Endodermal cell (in vitro differentiated cells): Measurements from ENCODE around the gene KIF6. TPM values are rescaled to one million over a fixed set of nuclear protein-coding genes. Genes with fewer than 3 reads are reported as not detected.

Experiments used
- DNase-seq: peaks from one replicate; pipeline ENCODE4 v3.0.0-alpha.2; 2017
- H3K27ac ChIP-seq: 2 replicates; pipeline ENCODE4 v1.5.1; 2013; ENCODE audit warnings: mild to moderate bottlenecking, low read depth, low read length, moderate library complexity
- H3K27me3 ChIP-seq: 2 replicates; pipeline ENCODE4 v1.6.1; 2013; ENCODE audit warnings: mild to moderate bottlenecking, low read length, moderate library complexity; ENCODE audit not compliant: insufficient read depth, control insufficient read depth, poor library complexity, severe bottlenecking
- H3K36me3 ChIP-seq: 2 replicates; pipeline ENCODE4 v1.7.0; 2013; ENCODE audit warnings: mild to moderate bottlenecking, low read length, moderate library complexity; ENCODE audit not compliant: control insufficient read depth, insufficient read depth
- H3K4me1 ChIP-seq: one replicate; pipeline ENCODE4 v1.7.0; 2013; ENCODE audit warnings: low read length; ENCODE audit not compliant: control insufficient read depth, insufficient read depth
- H3K4me3 ChIP-seq: 2 replicates; pipeline ENCODE4 v1.5.1; 2013; ENCODE audit warnings: mild to moderate bottlenecking, low read length, moderate library complexity
- H3K9ac ChIP-seq: 2 replicates; pipeline ENCODE4 v1.6.1; 2013; ENCODE audit warnings: mild to moderate bottlenecking, low read length, moderate library complexity; ENCODE audit not compliant: poor library complexity, severe bottlenecking; ENCODE audit errors: extremely low read depth
- H3K9me3 ChIP-seq: 2 replicates; pipeline ENCODE4 v1.6.1; 2013; ENCODE audit warnings: mild to moderate bottlenecking, low read length, moderate library complexity; ENCODE audit not compliant: control insufficient read depth
- H3K27ac Mint-ChIP-seq: 2 replicates; pipeline ENCODE4 v1.8.0; 2020; ENCODE audit warnings: mixed read lengths
- H3K27me3 Mint-ChIP-seq: 2 replicates; pipeline ENCODE4 v1.8.0; 2021; ENCODE audit warnings: mild to moderate bottlenecking, mixed read lengths; ENCODE audit not compliant: insufficient read depth
- H3K36me3 Mint-ChIP-seq: 2 replicates; pipeline ENCODE4 v1.8.0; 2020; ENCODE audit warnings: low read depth, mixed read lengths
- H3K4me1 Mint-ChIP-seq: 2 replicates; pipeline ENCODE4 v1.8.0; 2020; ENCODE audit warnings: mixed read lengths
- H3K4me3 Mint-ChIP-seq: 2 replicates; pipeline ENCODE4 v1.8.0; 2020; ENCODE audit warnings: mild to moderate bottlenecking, moderate library complexity, mixed read lengths
- H3K9me3 Mint-ChIP-seq: 2 replicates; pipeline ENCODE4 v1.8.0; 2020; ENCODE audit warnings: mild to moderate bottlenecking, mixed read lengths
- WGBS, 2 experiments: methylation state at CpG; one replicate each; pipeline versions ENCODE4 v1.1.5 to v1.1.7; 2013; ENCODE audit warnings: missing lambda C conversion rate in 2 of 2, mixed read lengths in 1 of 2; ENCODE audit not compliant: insufficient coverage in 1 of 2, insufficient read length in 1 of 2; 5-methylcytosine and 5-hydroxymethylcytosine counted together
- total RNA-seq, 2 donors: library from RNA; stranded (reverse); fragmentation: NEBNext Ultra II Directional in 1 of 2; extraction: Animal tissue kit (Norgen Biotek cat#: 25700) in 1 of 2; gene quantifications; 2 replicates in 1 of 2; 3 replicates in 1 of 2; pipeline ENCODE4 v1.2.1, GENCODE V29; 2021
- TF ChIP-seq, protein P1 (sequence below): fragments of 200-600 bp; sonication (generic); conservative IDR thresholded peaks from 2 replicates; pipeline ENCODE4 v1.5.0; 2021; ENCODE audit warnings: antibody characterized with exemption, mild to moderate bottlenecking

KIF6 gene
- total RNA-seq, 2 donors from 2014 or later, result 0.62 to 1.1 TPM

DNA sequence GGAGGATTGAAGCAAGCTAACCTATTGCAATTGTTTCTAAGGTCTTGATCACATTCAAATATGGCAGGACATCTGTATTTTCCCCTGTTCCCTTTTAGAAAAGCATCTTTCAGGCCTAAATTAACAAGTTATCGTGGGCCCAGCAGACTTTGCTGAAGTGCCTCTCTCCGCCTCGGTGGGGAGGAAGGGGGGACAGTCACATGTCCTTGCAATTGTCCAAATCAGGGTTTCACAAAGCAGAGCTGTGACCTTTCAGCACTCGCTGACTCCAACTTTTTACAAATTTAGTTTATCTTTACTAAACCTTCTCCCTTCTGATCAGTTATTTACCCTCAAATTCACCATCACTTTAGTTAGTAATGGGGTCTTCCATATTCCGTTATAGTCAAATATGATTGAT lies 328.4 kb downstream of the KIF6 start:
- Mint-ChIP-seq H3K27ac (no peak overlapping the region), H3K4me3 (no peak overlapping the region), H3K4me1 (peaks cover 5% of the 10 kb centered on the region), H3K27me3 (peaks cover 6% of the 10 kb centered on the region), H3K9me3 (peaks cover 3% of the 10 kb centered on the region), H3K36me3 (no peaks in the 10 kb centered on the region)
- H3K27me3 ChIP-seq, result peaks cover 28% of the 10 kb centered on the region
- H3K9ac ChIP-seq, result no peak overlapping the region
- TF ChIP-seq, protein P1, sequence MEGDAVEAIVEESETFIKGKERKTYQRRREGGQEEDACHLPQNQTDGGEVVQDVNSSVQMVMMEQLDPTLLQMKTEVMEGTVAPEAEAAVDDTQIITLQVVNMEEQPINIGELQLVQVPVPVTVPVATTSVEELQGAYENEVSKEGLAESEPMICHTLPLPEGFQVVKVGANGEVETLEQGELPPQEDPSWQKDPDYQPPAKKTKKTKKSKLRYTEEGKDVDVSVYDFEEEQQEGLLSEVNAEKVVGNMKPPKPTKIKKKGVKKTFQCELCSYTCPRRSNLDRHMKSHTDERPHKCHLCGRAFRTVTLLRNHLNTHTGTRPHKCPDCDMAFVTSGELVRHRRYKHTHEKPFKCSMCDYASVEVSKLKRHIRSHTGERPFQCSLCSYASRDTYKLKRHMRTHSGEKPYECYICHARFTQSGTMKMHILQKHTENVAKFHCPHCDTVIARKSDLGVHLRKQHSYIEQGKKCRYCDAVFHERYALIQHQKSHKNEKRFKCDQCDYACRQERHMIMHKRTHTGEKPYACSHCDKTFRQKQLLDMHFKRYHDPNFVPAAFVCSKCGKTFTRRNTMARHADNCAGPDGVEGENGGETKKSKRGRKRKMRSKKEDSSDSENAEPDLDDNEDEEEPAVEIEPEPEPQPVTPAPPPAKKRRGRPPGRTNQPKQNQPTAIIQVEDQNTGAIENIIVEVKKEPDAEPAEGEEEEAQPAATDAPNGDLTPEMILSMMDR, result no peak
- no peak overlapping the region for H3K4me3 ChIP-seq
- no peaks in the 10 kb centered on the region for H3K36me3 ChIP-seq
- H3K4me1 ChIP-seq, result peaks cover 6% of the 10 kb centered on the region
- 91 to 100% methylated on average over 3 to 4 of the region's 5 CpGs for WGBS, 2 experiments
- no peaks in the 10 kb centered on the region for H3K9me3 ChIP-seq
- no peak for DNase-seq
- H3K27ac ChIP-seq, result no peak overlapping the region

DNA sequence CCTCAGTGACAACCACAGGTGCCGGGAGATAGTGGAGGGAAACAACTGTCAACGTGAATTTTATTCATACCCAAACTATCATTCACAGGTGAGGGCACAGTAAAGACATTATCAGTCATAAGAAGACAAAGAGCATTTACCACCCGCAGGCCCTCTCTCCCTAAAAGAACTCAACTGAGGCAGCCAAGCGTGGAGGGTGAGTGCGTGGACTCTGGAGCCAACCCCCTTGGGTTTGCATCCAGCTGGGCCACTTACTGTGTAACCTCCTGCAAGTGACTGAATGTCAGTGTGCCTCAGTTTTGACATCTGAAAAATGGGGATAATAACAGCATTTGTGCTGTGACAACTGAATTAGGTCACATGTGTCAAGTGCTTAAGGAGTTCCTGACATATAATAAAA lies 332.1 kb downstream of the KIF6 start:
- Histone ChIP-seq H3K4me1 (no peaks in the 10 kb centered on the region), H3K27ac (no peak overlapping the region), H3K4me3 (no peak overlapping the region), H3K9me3 (no peaks in the 10 kb centered on the region), H3K27me3 (peaks cover 23% of the 10 kb centered on the region), H3K36me3 (no peaks in the 10 kb centered on the region), H3K9ac (no peak overlapping the region)
- H3K36me3 Mint-ChIP-seq, result no peaks in the 10 kb centered on the region
- no peaks in the 10 kb centered on the region for H3K9me3 Mint-ChIP-seq
- DNase-seq, result no peak
- peaks cover 6% of the 10 kb centered on the region for H3K27me3 Mint-ChIP-seq
- TF ChIP-seq, protein P1, result no peak
- 84 to 100% methylated on average over 1 to 5 of the region's 5 CpGs for WGBS, 2 experiments
- no peak overlapping the region for H3K4me3 Mint-ChIP-seq
- no peak overlapping the region for H3K27ac Mint-ChIP-seq
- no peaks in the 10 kb centered on the region for H3K4me1 Mint-ChIP-seq

DNA sequence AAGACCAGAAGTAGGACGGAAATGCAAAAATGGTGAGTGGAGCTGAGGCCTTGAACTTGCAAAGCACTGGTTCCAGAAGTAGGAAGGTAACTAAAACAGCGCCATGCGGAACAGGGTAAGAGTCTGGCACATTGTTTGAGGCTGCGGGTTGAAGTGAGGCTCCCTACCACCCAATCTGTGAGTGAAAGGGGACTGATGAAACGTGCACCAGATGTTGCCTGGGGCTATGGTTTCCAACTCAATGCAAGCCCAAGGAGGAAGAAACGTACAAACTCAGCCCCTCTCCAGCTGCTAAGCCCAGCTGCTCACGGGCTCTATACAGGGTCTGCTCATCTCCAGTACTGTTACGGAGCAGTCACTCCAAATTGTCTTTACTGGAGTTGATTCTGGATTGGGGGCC lies 334.0 kb downstream of the KIF6 start:
- Histone ChIP-seq H3K27me3 (peaks cover 11% of the 10 kb centered on the region), H3K9ac (no peak overlapping the region), H3K4me1 (no peaks in the 10 kb centered on the region), H3K36me3 (no peaks in the 10 kb centered on the region), H3K27ac (no peak overlapping the region), H3K4me3 (no peak overlapping the region), H3K9me3 (no peaks in the 10 kb centered on the region)
- TF ChIP-seq, protein P1, result no peak
- Mint-ChIP-seq H3K9me3 (no peaks in the 10 kb centered on the region), H3K27ac (no peak overlapping the region), H3K4me3 (no peak overlapping the region), H3K27me3 (peaks cover under 1% of the 10 kb centered on the region), H3K36me3 (no peaks in the 10 kb centered on the region), H3K4me1 (no peaks in the 10 kb centered on the region)
- 89 to 93% methylated on average over 6 to 8 of the region's 8 CpGs for WGBS, 2 experiments
- DNase-seq, result no peak
